ENCODE data around the gene RXRB. TPM values are rescaled to one million over a fixed set of nuclear protein-coding genes. Genes with fewer than 3 reads are reported as not detected.
A peak's percentile ranks its signal among the peaks of the same experiment; 100 is the strongest.

The RXRB gene
- total and polyA plus RNA-seq, 2 of the 13 experiments (the other 11 are each of a cell fraction or from before 2014, with no cell fraction given): 26.7 to 55.7 TPM

DNA sequence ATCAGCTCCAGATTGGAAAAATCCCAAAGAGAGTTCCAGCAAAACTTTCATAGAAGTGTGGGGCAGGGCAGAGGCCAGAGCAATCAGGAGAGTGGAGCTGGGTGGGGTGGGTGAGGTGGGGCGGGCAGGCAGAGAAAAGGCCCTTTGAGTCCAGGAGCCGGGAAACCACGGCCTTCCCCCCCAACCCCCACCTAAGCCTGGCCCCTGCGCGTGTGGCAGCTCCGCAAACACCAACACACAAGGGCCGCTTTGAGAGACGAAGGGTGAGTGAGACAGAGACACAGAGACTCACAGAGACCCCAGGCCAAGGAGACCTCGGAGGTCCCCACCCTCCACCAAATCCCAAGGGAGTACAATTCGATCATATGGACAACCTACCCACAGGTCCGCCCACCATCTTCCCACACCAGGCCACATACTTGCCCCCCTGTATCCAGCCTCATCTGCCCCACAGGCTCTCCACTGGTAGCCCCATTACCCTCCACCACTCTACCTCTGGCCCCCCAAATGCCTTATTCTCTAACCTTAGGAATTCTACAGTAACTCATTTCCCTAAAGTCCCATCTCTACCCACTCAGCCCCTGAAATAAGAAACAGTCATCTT is 9.9 kb downstream of the RXRB start (continued):
- TF ChIP-seq, protein P1, sequence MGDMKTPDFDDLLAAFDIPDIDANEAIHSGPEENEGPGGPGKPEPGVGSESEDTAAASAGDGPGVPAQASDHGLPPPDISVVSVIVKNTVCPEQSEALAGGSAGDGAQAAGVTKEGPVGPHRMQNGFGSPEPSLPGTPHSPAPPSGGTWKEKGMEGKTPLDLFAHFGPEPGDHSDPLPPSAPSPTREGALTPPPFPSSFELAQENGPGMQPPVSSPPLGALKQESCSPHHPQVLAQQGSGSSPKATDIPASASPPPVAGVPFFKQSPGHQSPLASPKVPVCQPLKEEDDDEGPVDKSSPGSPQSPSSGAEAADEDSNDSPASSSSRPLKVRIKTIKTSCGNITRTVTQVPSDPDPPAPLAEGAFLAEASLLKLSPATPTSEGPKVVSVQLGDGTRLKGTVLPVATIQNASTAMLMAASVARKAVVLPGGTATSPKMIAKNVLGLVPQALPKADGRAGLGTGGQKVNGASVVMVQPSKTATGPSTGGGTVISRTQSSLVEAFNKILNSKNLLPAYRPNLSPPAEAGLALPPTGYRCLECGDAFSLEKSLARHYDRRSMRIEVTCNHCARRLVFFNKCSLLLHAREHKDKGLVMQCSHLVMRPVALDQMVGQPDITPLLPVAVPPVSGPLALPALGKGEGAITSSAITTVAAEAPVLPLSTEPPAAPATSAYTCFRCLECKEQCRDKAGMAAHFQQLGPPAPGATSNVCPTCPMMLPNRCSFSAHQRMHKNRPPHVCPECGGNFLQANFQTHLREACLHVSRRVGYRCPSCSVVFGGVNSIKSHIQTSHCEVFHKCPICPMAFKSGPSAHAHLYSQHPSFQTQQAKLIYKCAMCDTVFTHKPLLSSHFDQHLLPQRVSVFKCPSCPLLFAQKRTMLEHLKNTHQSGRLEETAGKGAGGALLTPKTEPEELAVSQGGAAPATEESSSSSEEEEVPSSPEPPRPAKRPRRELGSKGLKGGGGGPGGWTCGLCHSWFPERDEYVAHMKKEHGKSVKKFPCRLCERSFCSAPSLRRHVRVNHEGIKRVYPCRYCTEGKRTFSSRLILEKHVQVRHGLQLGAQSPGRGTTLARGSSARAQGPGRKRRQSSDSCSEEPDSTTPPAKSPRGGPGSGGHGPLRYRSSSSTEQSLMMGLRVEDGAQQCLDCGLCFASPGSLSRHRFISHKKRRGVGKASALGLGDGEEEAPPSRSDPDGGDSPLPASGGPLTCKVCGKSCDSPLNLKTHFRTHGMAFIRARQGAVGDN (CRISPR knock-in tag; IDR thresholded peaks at IDR 0.05): peak; percentile 45
- TF ChIP-seq, protein P2, sequence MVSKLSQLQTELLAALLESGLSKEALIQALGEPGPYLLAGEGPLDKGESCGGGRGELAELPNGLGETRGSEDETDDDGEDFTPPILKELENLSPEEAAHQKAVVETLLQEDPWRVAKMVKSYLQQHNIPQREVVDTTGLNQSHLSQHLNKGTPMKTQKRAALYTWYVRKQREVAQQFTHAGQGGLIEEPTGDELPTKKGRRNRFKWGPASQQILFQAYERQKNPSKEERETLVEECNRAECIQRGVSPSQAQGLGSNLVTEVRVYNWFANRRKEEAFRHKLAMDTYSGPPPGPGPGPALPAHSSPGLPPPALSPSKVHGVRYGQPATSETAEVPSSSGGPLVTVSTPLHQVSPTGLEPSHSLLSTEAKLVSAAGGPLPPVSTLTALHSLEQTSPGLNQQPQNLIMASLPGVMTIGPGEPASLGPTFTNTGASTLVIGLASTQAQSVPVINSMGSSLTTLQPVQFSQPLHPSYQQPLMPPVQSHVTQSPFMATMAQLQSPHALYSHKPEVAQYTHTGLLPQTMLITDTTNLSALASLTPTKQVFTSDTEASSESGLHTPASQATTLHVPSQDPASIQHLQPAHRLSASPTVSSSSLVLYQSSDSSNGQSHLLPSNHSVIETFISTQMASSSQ (IDR thresholded peaks at IDR 0.05; ENCODE audit: low read depth): no peak
- TF ChIP-seq, protein P2 (CRISPR knock-in tag; IDR thresholded peaks at IDR 0.05; ENCODE audit: borderline replicate concordance): 0 out of 2 replicates have a peak, but pooled peaks have one; percentile 19
- TF ChIP-seq ZNF101 (CRISPR knock-in tag; IDR thresholded peaks at IDR 0.05; ENCODE audit: borderline replicate concordance, low read depth) (no peak), ZNF75D (CRISPR knock-in tag; IDR thresholded peaks at IDR 0.05; ENCODE audit: borderline replicate concordance) (no peak), ZNF232 (CRISPR knock-in tag; IDR thresholded peaks at IDR 0.05; ENCODE audit: borderline replicate concordance) (no peak), IKZF1 (IDR thresholded peaks at IDR 0.05) (no peak), ZSCAN30 (CRISPR knock-in tag; IDR thresholded peaks at IDR 0.05) (no peak), MTA1 (CRISPR knock-in tag; IDR thresholded peaks at IDR 0.05; ENCODE audit: borderline replicate concordance) (peak; percentile 35; the same call in 1 of the 2 replicates), NBN (conservative IDR thresholded peaks at IDR 0.05) (no peak), GZF1 (CRISPR knock-in tag; IDR thresholded peaks at IDR 0.05) (no peak), TARDBP (CRISPR knock-in tag; IDR thresholded peaks at IDR 0.05) (no peak), PHF20 (CRISPR knock-in tag; IDR thresholded peaks at IDR 0.05) (no peak), CHCHD3 (CRISPR knock-in tag; IDR thresholded peaks at IDR 0.05) (no peak), ERF (CRISPR knock-in tag; IDR thresholded peaks at IDR 0.05) (no peak)
- TF ChIP-seq, protein P3, sequence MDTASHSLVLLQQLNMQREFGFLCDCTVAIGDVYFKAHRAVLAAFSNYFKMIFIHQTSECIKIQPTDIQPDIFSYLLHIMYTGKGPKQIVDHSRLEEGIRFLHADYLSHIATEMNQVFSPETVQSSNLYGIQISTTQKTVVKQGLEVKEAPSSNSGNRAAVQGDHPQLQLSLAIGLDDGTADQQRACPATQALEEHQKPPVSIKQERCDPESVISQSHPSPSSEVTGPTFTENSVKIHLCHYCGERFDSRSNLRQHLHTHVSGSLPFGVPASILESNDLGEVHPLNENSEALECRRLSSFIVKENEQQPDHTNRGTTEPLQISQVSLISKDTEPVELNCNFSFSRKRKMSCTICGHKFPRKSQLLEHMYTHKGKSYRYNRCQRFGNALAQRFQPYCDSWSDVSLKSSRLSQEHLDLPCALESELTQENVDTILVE (CRISPR knock-in tag; IDR thresholded peaks at IDR 0.05): 0 out of 2 replicates have a peak, but pooled peaks have one; percentile 37
- TF ChIP-seq, protein P4, sequence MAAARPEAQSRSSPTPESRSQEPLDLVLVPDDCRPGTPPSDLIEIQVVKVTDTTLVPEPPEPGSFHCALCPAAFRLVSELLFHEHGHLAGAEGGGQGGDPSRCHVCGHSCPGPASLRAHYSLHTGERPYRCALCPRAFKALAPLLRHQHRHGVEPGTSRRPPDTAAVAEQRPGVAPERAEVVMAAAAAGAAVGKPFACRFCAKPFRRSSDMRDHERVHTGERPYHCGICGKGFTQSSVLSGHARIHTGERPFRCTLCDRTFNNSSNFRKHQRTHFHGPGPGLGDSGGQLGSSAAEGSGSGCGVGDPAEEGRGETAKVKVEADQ (CRISPR knock-in tag; IDR thresholded peaks at IDR 0.05; ENCODE audit: borderline replicate concordance): no peak
